B cell (primary cell): Measurements from ENCODE around the gene TAOK2. TPM values are rescaled to one million over a fixed set of nuclear protein-coding genes. Genes with fewer than 3 reads are reported as not detected.

ENCODE experiments used
- ATAC-seq: fragments of 200-7000 bp; cut with Tn5 transposase; one replicate; pipeline ENCODE4 v1.10.0; 2021; ENCODE audit warnings: low read depth, mild to moderate bottlenecking, moderate number of reproducible peaks, moderate library complexity
- CTCF ChIA-PET: fragments of 350-600 bp; sonication (Branson Sonifier 250); formaldehyde crosslinking; loops from one replicate; lab custom pipeline; 2021; ENCODE audit warnings: antibody characterized with exemption, inconsistent platforms; lab: Charles Lee
- POLR2A ChIA-PET: fragments of 350-600 bp; sonication (Branson Sonifier 250); formaldehyde crosslinking; loops from one replicate; lab custom pipeline; 2021; ENCODE audit warnings: antibody characterized with exemption; lab: Charles Lee
- DNase-seq: peaks from one replicate; pipeline ENCODE4 v3.0.0; 2013
- H2AFZ ChIP-seq: 2 replicates; pipeline ENCODE4 v1.6.1; 2012; ENCODE audit warnings: mild to moderate bottlenecking, low read depth, low read length; ENCODE audit not compliant: insufficient read depth, poor library complexity, severe bottlenecking
- H3K27ac ChIP-seq, 2 donors: 1 replicate in 1 of 2; 2 replicates in 1 of 2; pipeline ENCODE4 v1.5.1; 2012 to 2013; ENCODE audit warnings: low read length in 2 of 2, mild to moderate bottlenecking in 2 of 2, moderate library complexity in 1 of 2
- H3K27me3 ChIP-seq, 4 experiments: fragments of 200-600 bp in 1 of 4; sonication (generic) in 1 of 4; replicated peaks in 1 of 4; 1 replicate in 2 of 4; 2 replicates in 2 of 4; pipeline versions ENCODE4 v1.6.1 to v1.7.0; 2013 to 2016; ENCODE audit warnings: low read length in 3 of 4, mild to moderate bottlenecking in 2 of 4, mixed read lengths in 1 of 4, moderate library complexity in 1 of 4; ENCODE audit not compliant: insufficient read depth in 4 of 4, control insufficient read depth in 3 of 4; ENCODE audit errors: control extremely low read depth in 1 of 4
- H3K36me3 ChIP-seq, 2 experiments: replicated peaks in 1 of 2; 1 replicate in 1 of 2; 2 replicates in 1 of 2; pipeline versions ENCODE4 v1.6.1 to v1.7.1; 2013; ENCODE audit warnings: low read length in 1 of 2; ENCODE audit not compliant: insufficient read depth in 2 of 2, control insufficient read depth in 1 of 2; ENCODE audit errors: control extremely low read depth in 1 of 2, extremely low read depth in 1 of 2
- H3K4me1 ChIP-seq, 2 donors: fragments of 200-600 bp in 1 of 2; sonication (generic) in 1 of 2; 1 replicate in 1 of 2; 2 replicates in 1 of 2; pipeline versions ENCODE4 v1.5.1 to v1.6.1; 2013 to 2017; ENCODE audit warnings: low read length in 2 of 2; ENCODE audit not compliant: control insufficient read depth in 2 of 2, insufficient read depth in 2 of 2
- H3K4me2 ChIP-seq: replicated peaks from 2 replicates; pipeline ENCODE3; 2012; ENCODE audit warnings: mild to moderate bottlenecking, low read depth, low read length; ENCODE audit not compliant: poor library complexity, severe bottlenecking
- H3K4me3 ChIP-seq, 5 experiments: fragments of 200-600 bp in 1 of 5; sonication (generic) in 1 of 5; 1 replicate in 3 of 5; 2 replicates in 2 of 5; pipeline versions ENCODE4 v1.5.1 to v1.7.0; 2011 to 2016; ENCODE audit warnings: low read length in 4 of 5, mild to moderate bottlenecking in 4 of 5, low read depth in 2 of 5, control low read depth in 1 of 5, moderate library complexity in 1 of 5; ENCODE audit not compliant: insufficient read depth in 1 of 5; ENCODE audit errors: control extremely low read depth in 1 of 5, extremely low read depth in 1 of 5
- H3K79me2 ChIP-seq: fragments of 200-600 bp; sonication (generic); one replicate; pipeline ENCODE4 v1.6.0; 2016; ENCODE audit warnings: low read length; ENCODE audit not compliant: control insufficient read depth, insufficient read depth
- H3K9ac ChIP-seq: fragments of 200-600 bp; sonication (generic); 2 replicates; pipeline ENCODE4 v1.6.1; 2017; ENCODE audit warnings: mild to moderate bottlenecking, low read length, moderate library complexity
- H3K9me3 ChIP-seq, 3 donors: one replicate each; pipeline versions ENCODE4 v1.6.1 to v1.7.1; 2013; ENCODE audit warnings: low read length in 2 of 3; ENCODE audit not compliant: control insufficient read depth in 2 of 3, insufficient read depth in 1 of 3; ENCODE audit errors: control extremely low read depth in 1 of 3
- H4K20me1 ChIP-seq: 2 replicates; pipeline ENCODE4 v1.6.0; 2012; ENCODE audit warnings: mild to moderate bottlenecking, low read length; ENCODE audit not compliant: insufficient read depth, control insufficient read depth, poor library complexity, severe bottlenecking
- H3K27ac Mint-ChIP-seq: one replicate; pipeline ENCODE4 v1.8.0; 2021; ENCODE audit warnings: mixed read lengths
- H3K27me3 Mint-ChIP-seq: one replicate; pipeline ENCODE4 v1.8.0; 2021; ENCODE audit warnings: mixed read lengths
- H3K4me1 Mint-ChIP-seq: one replicate; pipeline ENCODE4 v1.8.0; 2021; ENCODE audit warnings: mixed read lengths
- H3K4me3 Mint-ChIP-seq: one replicate; pipeline ENCODE4 v1.8.0; 2021; ENCODE audit warnings: mixed read lengths
- H3K9me3 Mint-ChIP-seq: one replicate; pipeline ENCODE4 v1.8.0; 2022; ENCODE audit warnings: mixed read lengths; ENCODE audit not compliant: insufficient read depth
- EZH2 ChIP-seq: IDR thresholded peaks from 2 replicates; pipeline ENCODE4 v1.6.1; 2012; ENCODE audit warnings: borderline replicate concordance, low read depth, mild to moderate bottlenecking, moderate library complexity, low read length; ENCODE audit not compliant: insufficient read depth, poor library complexity, severe bottlenecking
- whole genome bisulfite sequencing: methylation state at CpG from one replicate; pipeline ENCODE4 v1.1.5; 2013; ENCODE audit warnings: missing lambda C conversion rate; ENCODE audit not compliant: insufficient coverage; 5-methylcytosine and 5-hydroxymethylcytosine counted together
- intact Hi-C: fragments of 100-400 bp; cut with micrococcal nuclease; formaldehyde crosslinking; loops from one replicate; pipeline ENCODE4 v1.10.0; 2022
- polyA plus RNA-seq: library from polyadenylated mRNA; depleted of rRNA; stranded (reverse); fragments of >200 nt; gene quantifications from 2 replicates; pipeline ENCODE4 v1.2.3, GENCODE V29; 2012
- total RNA-seq, 2 donors: library from RNA; stranded (reverse); fragments of 120-200 nt in 1 of 2; gene quantifications; 1 replicate in 1 of 2; 2 replicates in 1 of 2; pipeline versions ENCODE4 v1.2.3 to v1.2.4, GENCODE V29; 2013 to 2022
- TF ChIP-seq, protein P1 (sequence below): fragments of 200-600 bp; IDR thresholded peaks from one replicate; pipeline ENCODE4 v1.8.0; 2022; ENCODE audit warnings: antibody characterized with exemption, mild to moderate bottlenecking

Gene TAOK2
- total and polyA plus RNA-seq, 2 donors (not counting 1 experiment from before 2014, with no cell fraction given): 30.3 to 50.8 TPM

DNA sequence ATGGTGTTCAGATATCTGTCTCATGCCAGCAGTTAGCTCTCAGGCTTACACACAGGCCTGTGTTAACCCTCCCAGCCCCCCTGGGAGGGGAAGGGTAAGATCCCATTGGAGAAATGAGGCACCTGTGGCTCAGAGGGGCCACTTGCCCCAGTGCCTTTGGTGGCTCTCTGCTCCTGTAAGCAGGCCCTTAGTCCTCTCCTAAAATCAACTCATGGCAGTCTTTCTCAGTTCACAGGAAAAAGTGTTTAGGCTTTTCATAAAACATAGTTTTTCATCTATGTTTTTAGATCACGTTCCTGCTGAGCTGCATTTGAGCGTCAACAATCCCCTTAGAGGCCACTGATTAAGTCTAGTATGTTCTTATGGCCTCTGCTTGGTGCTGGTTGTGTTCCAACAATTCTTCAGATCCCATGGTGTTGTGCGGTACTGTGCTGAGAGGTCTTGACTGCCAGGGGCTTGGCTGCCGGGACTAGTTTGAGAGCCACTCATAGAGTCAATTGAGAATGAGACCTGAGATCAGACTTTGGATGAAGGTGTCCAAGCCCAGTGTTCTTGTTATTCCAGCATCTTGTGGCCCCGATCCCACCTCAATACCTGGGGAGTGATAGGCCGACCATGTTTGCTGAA lies 10.6 kb downstream of the TAOK2 start:
- Histone ChIP-seq H3K9me3 (no peaks in the 10 kb centered on the region), H3K79me2 (no peaks in the 10 kb centered on the region), H3K9ac (no peak overlapping the region), H3K27me3 (no peaks in the 10 kb centered on the region), H4K20me1 (no peaks in the 10 kb centered on the region), H3K36me3 (peaks cover 2 to 84% of the 10 kb centered on the region in 2 experiments), H3K4me2 (no peak overlapping the region), H3K27ac (no peak overlapping the region), H3K4me3 (no peak overlapping the region), H2AFZ (no peak overlapping the region), H3K4me1 (no peaks in the 10 kb centered on the region)
- CTCF ChIA-PET: no interaction called here
- Mint-ChIP-seq H3K9me3 (no peaks in the 10 kb centered on the region), H3K4me1 (no peaks in the 10 kb centered on the region), H3K27me3 (no peaks in the 10 kb centered on the region), H3K4me3 (no peak overlapping the region), H3K27ac (no peak overlapping the region)
- ATAC-seq (no peak), DNase-seq (no peak)
- intact Hi-C loops: no loop called here
- 91% methylated on average over 4 of the region's 6 CpGs for WGBS
- TF ChIP-seq, protein P1, sequence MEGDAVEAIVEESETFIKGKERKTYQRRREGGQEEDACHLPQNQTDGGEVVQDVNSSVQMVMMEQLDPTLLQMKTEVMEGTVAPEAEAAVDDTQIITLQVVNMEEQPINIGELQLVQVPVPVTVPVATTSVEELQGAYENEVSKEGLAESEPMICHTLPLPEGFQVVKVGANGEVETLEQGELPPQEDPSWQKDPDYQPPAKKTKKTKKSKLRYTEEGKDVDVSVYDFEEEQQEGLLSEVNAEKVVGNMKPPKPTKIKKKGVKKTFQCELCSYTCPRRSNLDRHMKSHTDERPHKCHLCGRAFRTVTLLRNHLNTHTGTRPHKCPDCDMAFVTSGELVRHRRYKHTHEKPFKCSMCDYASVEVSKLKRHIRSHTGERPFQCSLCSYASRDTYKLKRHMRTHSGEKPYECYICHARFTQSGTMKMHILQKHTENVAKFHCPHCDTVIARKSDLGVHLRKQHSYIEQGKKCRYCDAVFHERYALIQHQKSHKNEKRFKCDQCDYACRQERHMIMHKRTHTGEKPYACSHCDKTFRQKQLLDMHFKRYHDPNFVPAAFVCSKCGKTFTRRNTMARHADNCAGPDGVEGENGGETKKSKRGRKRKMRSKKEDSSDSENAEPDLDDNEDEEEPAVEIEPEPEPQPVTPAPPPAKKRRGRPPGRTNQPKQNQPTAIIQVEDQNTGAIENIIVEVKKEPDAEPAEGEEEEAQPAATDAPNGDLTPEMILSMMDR: no peak
- no peak for TF ChIP-seq EZH2
- POLR2A ChIA-PET: no interaction called here

DNA sequence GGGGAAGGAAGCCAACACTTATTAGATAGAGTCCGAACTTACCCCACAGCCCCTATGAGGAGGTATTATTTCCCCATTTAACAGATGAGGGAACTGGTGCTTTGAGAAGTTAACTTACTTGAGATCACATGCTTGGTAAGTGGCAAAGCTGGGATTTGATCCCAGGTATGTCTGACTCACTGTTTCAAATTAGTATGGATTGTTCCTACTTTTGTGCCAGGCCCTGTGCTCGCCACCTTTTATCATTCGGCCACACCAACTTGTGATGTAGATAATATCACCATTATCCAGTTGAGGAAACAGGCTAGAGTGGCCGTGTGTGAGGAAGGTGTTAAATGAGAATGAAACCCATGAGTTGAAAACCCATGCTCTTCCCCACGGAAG lies 11.1 kb downstream of the TAOK2 start:
- no peak for ATAC-seq
- H3K9me3 Mint-ChIP-seq: no peaks in the 10 kb centered on the region
- Histone ChIP-seq H3K36me3 (peaks cover 0 to 84% of the 10 kb centered on the region in 2 experiments), H3K4me2 (no peak overlapping the region), H3K4me3 (no peak overlapping the region), H3K27ac (no peak overlapping the region), H3K27me3 (no peaks in the 10 kb centered on the region), H2AFZ (no peak overlapping the region), H4K20me1 (no peaks in the 10 kb centered on the region), H3K4me1 (no peaks in the 10 kb centered on the region), H3K9ac (no peak overlapping the region), H3K9me3 (no peaks in the 10 kb centered on the region), H3K79me2 (no peaks in the 10 kb centered on the region)
- intact Hi-C loops: no loop called here
- H3K4me3 Mint-ChIP-seq: no peak overlapping the region
- ChIA-PET CTCF (no interaction called here), POLR2A (no interaction called here)
- no peak for TF ChIP-seq EZH2
- TF ChIP-seq, protein P1: no peak
- no peak overlapping the region for H3K27ac Mint-ChIP-seq
- no peaks in the 10 kb centered on the region for H3K4me1 Mint-ChIP-seq
- no peaks in the 10 kb centered on the region for H3K27me3 Mint-ChIP-seq
- WGBS: 80% methylated on average over 1 of the region's 5 CpGs
- no peak for DNase-seq
